HepG2 (cell line): ENCODE results near the gene ELF1. TPM values are rescaled to one million over a fixed set of nuclear protein-coding genes. Genes with fewer than 3 reads are reported as not detected.

Source experiments
- CCDC6 ChIP-seq: sonication (generic); formaldehyde crosslinking; IDR thresholded peaks from 2 replicates; pipeline ENCODE4 v1.8.1; 2022; ENCODE audit warnings: mild to moderate bottlenecking, missing genetic modification reagents, moderate library complexity
- DPF2 ChIP-seq: sonication (generic); formaldehyde crosslinking; IDR thresholded peaks from 2 replicates; pipeline ENCODE4 v1.4.0; 2020; ENCODE audit warnings: mild to moderate bottlenecking, low read depth, missing genetic modification reagents, borderline replicate concordance
- FOXA3 ChIP-seq: IDR thresholded peaks from 2 replicates; pipeline ENCODE4 v1.6.1; 2016; ENCODE audit warnings: missing genetic modification reagents, missing compliant biosample characterization
- GATAD2A ChIP-seq: IDR thresholded peaks from 2 replicates; pipeline ENCODE4 v1.6.1; 2016
- GPN1 ChIP-seq: sonication (generic); formaldehyde crosslinking; IDR thresholded peaks from 2 replicates; pipeline ENCODE4 v1.5.1; 2020; ENCODE audit warnings: missing genetic modification reagents, borderline replicate concordance
- HCFC1 ChIP-seq: fragments of 150-350 bp; IDR thresholded peaks from 2 replicates; pipeline ENCODE4 v1.6.1; 2014; ENCODE audit warnings: low read depth, low read length
- HES4 ChIP-seq: sonication (generic); formaldehyde crosslinking; IDR thresholded peaks from 2 replicates; pipeline ENCODE4 v1.9.0; 2021; ENCODE audit warnings: mild to moderate bottlenecking, missing genetic modification reagents, borderline replicate concordance
- NCOA5 ChIP-seq: sonication (generic); formaldehyde crosslinking; IDR thresholded peaks from 2 replicates; pipeline ENCODE4 v1.4.0; 2020; ENCODE audit warnings: missing genetic modification reagents
- SIX4 ChIP-seq: sonication (generic); formaldehyde crosslinking; IDR thresholded peaks from 2 replicates; pipeline ENCODE4 v1.4.0; 2020; ENCODE audit warnings: missing genetic modification reagents
- SOX6 ChIP-seq, 2 experiments: fragments of 450-650 bp in 1 of 2; sonication (generic) in 1 of 2; formaldehyde crosslinking in 1 of 2; IDR thresholded peaks; 2 replicates each; pipeline versions ENCODE4 v1.4.0 to v1.6.1; 2017 to 2020; ENCODE audit warnings: antibody characterized with exemption in 1 of 2, mild to moderate bottlenecking in 1 of 2, missing genetic modification reagents in 1 of 2
- TEAD3 ChIP-seq: optimal IDR thresholded peaks from 2 replicates; pipeline ENCODE3; 2016; ENCODE audit warnings: borderline replicate concordance
- THYN1 ChIP-seq: sonication (generic); formaldehyde crosslinking; IDR thresholded peaks from 2 replicates; pipeline ENCODE4 v1.8.1; 2023; ENCODE audit warnings: low read depth, mild to moderate bottlenecking, moderate library complexity, missing genetic modification reagents, borderline replicate concordance
- ZNF143 ChIP-seq: sonication (generic); formaldehyde crosslinking; IDR thresholded peaks from 2 replicates; pipeline ENCODE4 v1.4.0; 2020; ENCODE audit warnings: missing genetic modification reagents
- ZNF343 ChIP-seq: sonication (generic); formaldehyde crosslinking; IDR thresholded peaks from 2 replicates; pipeline ENCODE4 v1.4.0; 2020; ENCODE audit warnings: mild to moderate bottlenecking, missing genetic modification reagents
- polyA plus RNA-seq, 8 experiments: library from polyadenylated mRNA; depleted of rRNA in 3 of 8; stranded (reverse) in 7 of 8; unstranded in 1 of 8; fragments of >200 nt; fragmentation: Illumina TruSeq in 4 of 8; extraction: Trizol in 4 of 8; gene quantifications; 2 replicates each; pipeline versions ENCODE4 v1.2.1 to v1.2.3, GENCODE V29; 2011 to 2016; ENCODE audit warnings: low read depth in 4 of 8, missing spikeins in 1 of 8, mixed read lengths in 1 of 8; ENCODE audit not compliant: insufficient read depth in 1 of 8
- total RNA-seq, 5 experiments: library from RNA; depleted of rRNA; stranded (reverse); fragments of >200 nt; fragmentation: Illumina TruSeq; extraction: Trizol; gene quantifications; 2 replicates each; pipeline ENCODE4 v1.2.3, GENCODE V29; 2016; ENCODE audit warnings: low read depth in 1 of 5
- TF ChIP-seq, protein P1 (sequence below): sonication (generic); formaldehyde crosslinking; IDR thresholded peaks from 2 replicates; pipeline ENCODE4 v1.4.0; 2020; ENCODE audit warnings: missing genetic modification reagents
- TF ChIP-seq, protein P2 (sequence below), 2 experiments: sonication (generic) in 1 of 2; formaldehyde crosslinking in 1 of 2; IDR thresholded peaks; 2 replicates each; pipeline versions ENCODE4 v1.4.0 to v1.6.1; 2016 to 2020; ENCODE audit warnings: borderline replicate concordance in 1 of 2, low read depth in 1 of 2, mild to moderate bottlenecking in 1 of 2, missing genetic modification reagents in 1 of 2
- TF ChIP-seq, protein P3 (sequence below): IDR thresholded peaks from 2 replicates; pipeline ENCODE4 v1.6.1; 2016
- TF ChIP-seq, protein P4 (sequence below): sonication (generic); formaldehyde crosslinking; IDR thresholded peaks from 2 replicates; pipeline ENCODE4 v1.9.0; 2022; ENCODE audit warnings: low read depth, missing genetic modification reagents
- TF ChIP-seq, protein P5 (sequence below): sonication (generic); formaldehyde crosslinking; IDR thresholded peaks from 2 replicates; pipeline ENCODE4 v1.4.0; 2020; ENCODE audit warnings: missing genetic modification reagents, borderline replicate concordance

ELF1 gene
- total and polyA plus RNA-seq, 2 of the 13 experiments (the other 11 are each of a cell fraction or from before 2014, with no cell fraction given), result 24.6 to 71.5 TPM

DNA sequence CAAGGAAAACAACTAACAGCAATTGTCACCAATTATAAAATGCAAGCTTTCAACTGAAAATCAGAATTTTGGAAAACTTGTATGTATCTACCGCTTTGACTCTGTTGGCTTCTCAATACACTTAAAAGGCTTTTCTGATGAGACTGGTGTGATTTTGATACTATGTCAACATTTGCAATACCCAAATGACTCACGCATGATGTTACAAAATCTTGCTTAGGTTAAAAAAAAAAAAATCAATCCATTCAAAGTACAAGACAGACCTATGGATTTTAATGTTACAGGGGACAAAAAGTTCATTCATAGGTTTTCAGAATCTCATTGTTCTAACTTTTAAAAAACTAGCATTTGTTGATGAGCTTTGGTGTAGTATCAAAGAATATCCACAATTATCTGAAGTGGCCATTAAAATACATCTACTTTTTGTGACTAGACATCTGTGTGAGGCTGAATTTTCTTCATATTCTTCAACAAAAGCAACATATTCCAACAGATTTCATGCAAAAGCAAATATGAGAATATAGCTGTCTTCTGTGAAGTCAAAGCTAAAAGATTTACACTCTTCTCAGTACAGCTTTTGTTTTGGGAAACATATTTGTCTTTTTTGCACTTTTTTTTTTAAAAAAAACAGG lies 10.7 kb downstream of the ELF1 start (continued):
- TF ChIP-seq SOX6 (IDR thresholded peaks at IDR 0.05), result no peak
- TF ChIP-seq SOX6 (CRISPR knock-in tag; IDR thresholded peaks at IDR 0.05), result peak; percentile 87
- no peak for TF ChIP-seq HES4 (CRISPR knock-in tag)
- peak; percentile 92 for TF ChIP-seq FOXA3 (CRISPR knock-in tag)
- TF ChIP-seq TEAD3 (CRISPR knock-in tag), result peak; percentile 34
- no peak for TF ChIP-seq CCDC6 (CRISPR knock-in tag)
- TF ChIP-seq, protein P1, sequence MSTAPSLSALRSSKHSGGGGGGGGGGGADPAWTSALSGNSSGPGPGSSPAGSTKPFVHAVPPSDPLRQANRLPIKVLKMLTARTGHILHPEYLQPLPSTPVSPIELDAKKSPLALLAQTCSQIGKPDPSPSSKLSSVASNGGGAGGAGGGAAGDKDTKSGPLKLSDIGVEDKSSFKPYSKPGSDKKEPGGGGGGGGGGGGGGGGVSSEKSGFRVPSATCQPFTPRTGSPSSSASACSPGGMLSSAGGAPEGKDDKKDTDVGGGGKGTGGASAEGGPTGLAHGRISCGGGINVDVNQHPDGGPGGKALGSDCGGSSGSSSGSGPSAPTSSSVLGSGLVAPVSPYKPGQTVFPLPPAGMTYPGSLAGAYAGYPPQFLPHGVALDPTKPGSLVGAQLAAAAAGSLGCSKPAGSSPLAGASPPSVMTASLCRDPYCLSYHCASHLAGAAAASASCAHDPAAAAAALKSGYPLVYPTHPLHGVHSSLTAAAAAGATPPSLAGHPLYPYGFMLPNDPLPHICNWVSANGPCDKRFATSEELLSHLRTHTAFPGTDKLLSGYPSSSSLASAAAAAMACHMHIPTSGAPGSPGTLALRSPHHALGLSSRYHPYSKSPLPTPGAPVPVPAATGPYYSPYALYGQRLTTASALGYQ, result peak; percentile 75
- TF ChIP-seq ZNF143 (CRISPR knock-in tag), result no peak
- TF ChIP-seq, protein P2, sequence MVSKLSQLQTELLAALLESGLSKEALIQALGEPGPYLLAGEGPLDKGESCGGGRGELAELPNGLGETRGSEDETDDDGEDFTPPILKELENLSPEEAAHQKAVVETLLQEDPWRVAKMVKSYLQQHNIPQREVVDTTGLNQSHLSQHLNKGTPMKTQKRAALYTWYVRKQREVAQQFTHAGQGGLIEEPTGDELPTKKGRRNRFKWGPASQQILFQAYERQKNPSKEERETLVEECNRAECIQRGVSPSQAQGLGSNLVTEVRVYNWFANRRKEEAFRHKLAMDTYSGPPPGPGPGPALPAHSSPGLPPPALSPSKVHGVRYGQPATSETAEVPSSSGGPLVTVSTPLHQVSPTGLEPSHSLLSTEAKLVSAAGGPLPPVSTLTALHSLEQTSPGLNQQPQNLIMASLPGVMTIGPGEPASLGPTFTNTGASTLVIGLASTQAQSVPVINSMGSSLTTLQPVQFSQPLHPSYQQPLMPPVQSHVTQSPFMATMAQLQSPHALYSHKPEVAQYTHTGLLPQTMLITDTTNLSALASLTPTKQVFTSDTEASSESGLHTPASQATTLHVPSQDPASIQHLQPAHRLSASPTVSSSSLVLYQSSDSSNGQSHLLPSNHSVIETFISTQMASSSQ (IDR thresholded peaks at IDR 0.05; ENCODE audit: low read depth), result peak; percentile 44; the same call in 1 of the 2 replicates
- TF ChIP-seq, protein P2 (CRISPR knock-in tag; IDR thresholded peaks at IDR 0.05; ENCODE audit: borderline replicate concordance), result peak; percentile 60; the same call in 1 of the 2 replicates
- TF ChIP-seq, protein P3, sequence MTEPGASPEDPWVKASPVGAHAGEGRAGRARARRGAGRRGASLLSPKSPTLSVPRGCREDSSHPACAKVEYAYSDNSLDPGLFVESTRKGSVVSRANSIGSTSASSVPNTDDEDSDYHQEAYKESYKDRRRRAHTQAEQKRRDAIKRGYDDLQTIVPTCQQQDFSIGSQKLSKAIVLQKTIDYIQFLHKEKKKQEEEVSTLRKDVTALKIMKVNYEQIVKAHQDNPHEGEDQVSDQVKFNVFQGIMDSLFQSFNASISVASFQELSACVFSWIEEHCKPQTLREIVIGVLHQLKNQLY (CRISPR knock-in tag), result peak; percentile 80; the same call in 1 of the 2 replicates
- TF ChIP-seq DPF2, result peak; percentile 90
- no peak for TF ChIP-seq NCOA5
- TF ChIP-seq SIX4 (CRISPR knock-in tag), result peak; percentile 67
- TF ChIP-seq, protein P4, sequence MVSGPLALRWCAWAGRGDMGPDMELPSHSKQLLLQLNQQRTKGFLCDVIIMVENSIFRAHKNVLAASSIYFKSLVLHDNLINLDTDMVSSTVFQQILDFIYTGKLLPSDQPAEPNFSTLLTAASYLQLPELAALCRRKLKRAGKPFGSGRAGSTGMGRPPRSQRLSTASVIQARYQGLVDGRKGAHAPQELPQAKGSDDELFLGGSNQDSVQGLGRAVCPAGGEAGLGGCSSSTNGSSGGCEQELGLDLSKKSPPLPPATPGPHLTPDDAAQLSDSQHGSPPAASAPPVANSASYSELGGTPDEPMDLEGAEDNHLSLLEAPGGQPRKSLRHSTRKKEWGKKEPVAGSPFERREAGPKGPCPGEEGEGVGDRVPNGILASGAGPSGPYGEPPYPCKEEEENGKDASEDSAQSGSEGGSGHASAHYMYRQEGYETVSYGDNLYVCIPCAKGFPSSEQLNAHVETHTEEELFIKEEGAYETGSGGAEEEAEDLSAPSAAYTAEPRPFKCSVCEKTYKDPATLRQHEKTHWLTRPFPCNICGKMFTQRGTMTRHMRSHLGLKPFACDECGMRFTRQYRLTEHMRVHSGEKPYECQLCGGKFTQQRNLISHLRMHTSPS, result no peak
- TF ChIP-seq THYN1, result no peak
- no peak for TF ChIP-seq HCFC1
- no peak for TF ChIP-seq GPN1 (CRISPR knock-in tag)
- TF ChIP-seq, protein P5, sequence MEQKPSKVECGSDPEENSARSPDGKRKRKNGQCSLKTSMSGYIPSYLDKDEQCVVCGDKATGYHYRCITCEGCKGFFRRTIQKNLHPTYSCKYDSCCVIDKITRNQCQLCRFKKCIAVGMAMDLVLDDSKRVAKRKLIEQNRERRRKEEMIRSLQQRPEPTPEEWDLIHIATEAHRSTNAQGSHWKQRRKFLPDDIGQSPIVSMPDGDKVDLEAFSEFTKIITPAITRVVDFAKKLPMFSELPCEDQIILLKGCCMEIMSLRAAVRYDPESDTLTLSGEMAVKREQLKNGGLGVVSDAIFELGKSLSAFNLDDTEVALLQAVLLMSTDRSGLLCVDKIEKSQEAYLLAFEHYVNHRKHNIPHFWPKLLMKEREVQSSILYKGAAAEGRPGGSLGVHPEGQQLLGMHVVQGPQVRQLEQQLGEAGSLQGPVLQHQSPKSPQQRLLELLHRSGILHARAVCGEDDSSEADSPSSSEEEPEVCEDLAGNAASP (CRISPR knock-in tag), result peak; percentile 41
- peak; percentile 92 for TF ChIP-seq GATAD2A (CRISPR knock-in tag)
- TF ChIP-seq ZNF343 (CRISPR knock-in tag), result no peak
